ENCODE data around the gene ST3GAL4. TPM values are rescaled to one million over a fixed set of nuclear protein-coding genes. Genes with fewer than 3 reads are reported as not detected.

The ST3GAL4 gene
- total RNA-seq, 2 experiments from 2014 or later: 1.6 TPM

GRCh38 chr11:126341760-126342161, 13.7 kb upstream of the ST3GAL4 start:
- H3K4me1 Mint-ChIP-seq (ENCODE audit: low read depth): no peaks in the 10 kb centered on the region
- H3K4me1 ChIP-seq (ENCODE audit: insufficient read depth, low read length): peaks cover under 1% of the 10 kb centered on the region
- H3K36me3 Mint-ChIP-seq (ENCODE audit: low read depth): peaks cover 74% of the 10 kb centered on the region
- H3K9me3 Mint-ChIP-seq: no peaks in the 10 kb centered on the region
- ChIA-PET CTCF (no interaction called here), POLR2A (no interaction called here)
- H3K36me3 ChIP-seq (ENCODE audit: insufficient read depth, low read length): peaks cover 80% of the 10 kb centered on the region
- intact Hi-C loops (cut with DNase I, micrococcal nuclease): no loop called here
- H3K4me3 Mint-ChIP-seq: no peak overlapping the region
- no peaks in the 10 kb centered on the region for H3K27me3 Mint-ChIP-seq
- DNase-seq (no peak), ATAC-seq (ENCODE audit: poor library complexity) (no peak)
- H3K4me3 ChIP-seq (ENCODE audit: low read length): no peak overlapping the region
- H3K27ac Mint-ChIP-seq: no peak overlapping the region
- no peaks in the 10 kb centered on the region for H3K27me3 ChIP-seq (ENCODE audit: control insufficient read depth in 1 of 2, insufficient read depth in 2 of 2, low read length in 2 of 2)
- TF ChIP-seq, protein P1, sequence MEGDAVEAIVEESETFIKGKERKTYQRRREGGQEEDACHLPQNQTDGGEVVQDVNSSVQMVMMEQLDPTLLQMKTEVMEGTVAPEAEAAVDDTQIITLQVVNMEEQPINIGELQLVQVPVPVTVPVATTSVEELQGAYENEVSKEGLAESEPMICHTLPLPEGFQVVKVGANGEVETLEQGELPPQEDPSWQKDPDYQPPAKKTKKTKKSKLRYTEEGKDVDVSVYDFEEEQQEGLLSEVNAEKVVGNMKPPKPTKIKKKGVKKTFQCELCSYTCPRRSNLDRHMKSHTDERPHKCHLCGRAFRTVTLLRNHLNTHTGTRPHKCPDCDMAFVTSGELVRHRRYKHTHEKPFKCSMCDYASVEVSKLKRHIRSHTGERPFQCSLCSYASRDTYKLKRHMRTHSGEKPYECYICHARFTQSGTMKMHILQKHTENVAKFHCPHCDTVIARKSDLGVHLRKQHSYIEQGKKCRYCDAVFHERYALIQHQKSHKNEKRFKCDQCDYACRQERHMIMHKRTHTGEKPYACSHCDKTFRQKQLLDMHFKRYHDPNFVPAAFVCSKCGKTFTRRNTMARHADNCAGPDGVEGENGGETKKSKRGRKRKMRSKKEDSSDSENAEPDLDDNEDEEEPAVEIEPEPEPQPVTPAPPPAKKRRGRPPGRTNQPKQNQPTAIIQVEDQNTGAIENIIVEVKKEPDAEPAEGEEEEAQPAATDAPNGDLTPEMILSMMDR (IDR thresholded peaks at IDR 0.05): no peak
- no peaks in the 10 kb centered on the region for H3K9me3 ChIP-seq (ENCODE audit: control insufficient read depth in 1 of 2, insufficient read depth in 1 of 2, low read length in 2 of 2)
- no peak overlapping the region for H3K27ac ChIP-seq (ENCODE audit: low read depth in 1 of 2, low read length in 2 of 2)

DNA sequence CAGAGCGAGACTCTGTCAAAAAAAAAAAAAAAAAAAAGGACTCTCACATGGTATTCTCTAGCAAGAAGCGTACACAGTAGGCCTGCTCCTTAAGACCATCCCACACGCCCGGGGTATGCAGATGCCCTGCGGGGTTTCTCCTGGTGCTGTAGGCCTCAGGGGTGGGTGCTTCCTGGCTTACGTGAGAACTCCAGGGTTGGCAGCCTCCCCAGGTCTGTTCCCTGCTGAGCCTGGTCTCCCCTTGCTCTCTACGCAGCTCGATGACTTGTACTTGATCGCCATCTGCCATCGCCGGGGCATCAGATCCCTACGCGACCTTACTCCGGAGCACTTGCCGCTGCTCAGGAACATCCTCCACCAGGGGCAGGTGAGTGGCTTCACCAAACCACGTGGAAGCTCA, 12.4 kb upstream of the ST3GAL4 start:
- Mint-ChIP-seq H3K4me3 (no peak overlapping the region), H3K27me3 (no peaks in the 10 kb centered on the region), H3K4me1 (ENCODE audit: low read depth) (no peaks in the 10 kb centered on the region), H3K9me3 (no peaks in the 10 kb centered on the region), H3K27ac (no peak overlapping the region), H3K36me3 (ENCODE audit: low read depth) (peaks cover 70% of the 10 kb centered on the region)
- POLR2A ChIA-PET: no interaction called here
- H3K4me1 ChIP-seq (ENCODE audit: insufficient read depth, low read length): no peaks in the 10 kb centered on the region
- no peak for ATAC-seq (ENCODE audit: poor library complexity)
- DNase-seq: no peak
- H3K36me3 ChIP-seq (ENCODE audit: insufficient read depth, low read length): peaks cover 74% of the 10 kb centered on the region
- intact Hi-C loops (cut with DNase I, micrococcal nuclease): no loop called here
- no peaks in the 10 kb centered on the region for H3K27me3 ChIP-seq (ENCODE audit: control insufficient read depth in 1 of 2, insufficient read depth in 2 of 2, low read length in 2 of 2)
- TF ChIP-seq, protein P1 (IDR thresholded peaks at IDR 0.05): no peak
- CTCF ChIA-PET: interaction anchor here (0.7 kb wide), 1 partner anchor 1682 kb away, joined by 3 read pairs; no protein-coding TSS in a partner anchor
- H3K4me3 ChIP-seq (ENCODE audit: low read length): no peak overlapping the region
- no peaks in the 10 kb centered on the region for H3K9me3 ChIP-seq (ENCODE audit: control insufficient read depth in 1 of 2, insufficient read depth in 1 of 2, low read length in 2 of 2)
- H3K27ac ChIP-seq (ENCODE audit: low read depth in 1 of 2, low read length in 2 of 2): no peak overlapping the region

DNA sequence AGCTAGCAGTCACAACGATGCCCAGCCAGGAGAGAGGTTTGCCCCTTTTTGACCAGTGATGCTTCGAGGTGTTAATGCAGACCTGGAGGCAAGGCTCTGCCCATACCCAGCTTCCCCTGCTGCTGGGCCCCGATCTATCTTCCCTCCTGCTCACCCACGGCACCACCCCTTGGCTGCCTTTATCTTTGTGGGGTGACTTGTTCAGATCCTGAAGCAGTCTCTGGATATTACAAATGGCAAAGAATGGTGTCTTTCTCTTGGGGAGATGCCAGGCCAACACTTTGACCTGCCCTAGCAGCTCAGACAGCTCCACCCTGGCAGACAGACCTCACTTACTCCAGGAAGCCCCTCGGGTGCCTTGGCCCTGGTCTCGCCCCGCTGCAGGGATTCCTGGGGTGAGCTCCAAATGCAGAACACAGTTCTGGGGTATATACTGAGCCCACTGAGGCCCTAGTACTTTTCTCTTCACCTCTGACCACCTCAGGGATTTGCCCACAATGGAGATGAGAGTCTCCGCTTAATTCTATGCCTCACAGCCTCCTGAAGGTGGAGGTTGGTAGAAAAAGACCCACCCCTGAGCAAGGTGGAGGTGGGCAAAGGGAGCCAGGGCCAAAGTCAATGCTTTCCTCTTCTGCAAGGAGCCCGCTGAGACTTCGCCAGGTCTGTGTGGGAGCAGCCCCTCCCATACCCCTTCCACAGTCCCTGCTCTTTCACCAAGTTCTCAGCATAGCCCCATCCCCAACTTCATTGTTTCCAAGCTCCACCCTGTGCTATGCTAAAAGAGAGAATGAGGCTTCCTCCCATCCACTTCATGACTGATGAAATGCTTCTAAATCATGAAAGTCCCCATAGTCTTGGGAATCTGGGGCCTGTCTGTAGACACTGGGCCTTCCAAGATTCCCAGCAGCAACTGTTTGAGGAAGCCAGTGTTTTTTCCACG, 11.1 kb upstream of the ST3GAL4 start:
- Mint-ChIP-seq H3K36me3 (ENCODE audit: low read depth) (peaks cover 63% of the 10 kb centered on the region), H3K4me1 (ENCODE audit: low read depth) (no peaks in the 10 kb centered on the region), H3K4me3 (no peak overlapping the region), H3K27ac (no peak overlapping the region), H3K27me3 (no peaks in the 10 kb centered on the region), H3K9me3 (no peaks in the 10 kb centered on the region)
- H3K4me1 ChIP-seq (ENCODE audit: insufficient read depth, low read length): no peaks in the 10 kb centered on the region
- ATAC-seq (ENCODE audit: poor library complexity) (no peak), DNase-seq (no peak)
- POLR2A ChIA-PET: no interaction called here
- H3K9me3 ChIP-seq (ENCODE audit: control insufficient read depth in 1 of 2, insufficient read depth in 1 of 2, low read length in 2 of 2): no peaks in the 10 kb centered on the region
- no peak overlapping the region for H3K27ac ChIP-seq (ENCODE audit: low read depth in 1 of 2, low read length in 2 of 2)
- no peak overlapping the region for H3K4me3 ChIP-seq (ENCODE audit: low read length)
- intact Hi-C loops (cut with DNase I, micrococcal nuclease): no loop called here
- TF ChIP-seq, protein P1 (IDR thresholded peaks at IDR 0.05): no peak
- peaks cover 60% of the 10 kb centered on the region for H3K36me3 ChIP-seq (ENCODE audit: insufficient read depth, low read length)
- no peaks in the 10 kb centered on the region for H3K27me3 ChIP-seq (ENCODE audit: control insufficient read depth in 1 of 2, insufficient read depth in 2 of 2, low read length in 2 of 2)
- CTCF ChIA-PET: no interaction called here
